H1 (cell line): ENCODE measurements around the gene TAB3.

Experiments
- ASH2L ChIP-seq: fragments of 200-600, 300-600 bp; sonication (generic); IDR thresholded peaks from one replicate; pipeline ENCODE4 v1.7.1; 2017; ENCODE audit warnings: low read length
- GABPA ChIP-seq: IDR thresholded peaks from 2 replicates; pipeline ENCODE4 v1.6.1; 2011; ENCODE audit warnings: mild to moderate bottlenecking, low read length, moderate library complexity, borderline replicate concordance; ENCODE audit not compliant: insufficient read depth
- RFX5 ChIP-seq: IDR thresholded peaks from 2 replicates; pipeline ENCODE4 v1.6.1; 2011; ENCODE audit warnings: low read depth, low read length, improper control_type of control experiment, borderline replicate concordance
- SIN3A ChIP-seq, 2 experiments: IDR thresholded peaks in 1 of 2; conservative IDR thresholded peaks in 1 of 2; 2 replicates each; pipeline ENCODE4 v1.6.1; 2011 to 2012; ENCODE audit warnings: low read length in 2 of 2, improper control_type of control experiment in 1 of 2, low read depth in 1 of 2, mild to moderate bottlenecking in 1 of 2

- TF ChIP-seq SIN3A (conservative IDR thresholded peaks at IDR 0.05 in 1 of 2, IDR thresholded peaks at IDR 0.05 in 1 of 2; ENCODE audit: low read depth in 1 of 2, low read length in 2 of 2) (no peak), ASH2L (no peak), RFX5 (no peak), GABPA (no peak)
These were observed 13.1 kb downstream of the TAB3 start for GRCh38 chrX:30875957-30876356.
